Inflammatory macrophage treated with lipopolysaccharide for 4 hours (primary cell): ENCODE data around the gene TSHZ1.

Experiments
- DNase-seq: peaks from one replicate; pipeline ENCODE4 v3.0.0-alpha.2; 2020

The TSHZ1 gene

GRCh38 chr18:75249672-75250470 is 39.3 kb downstream of the TSHZ1 start:
- no peak for DNase-seq

DNA sequence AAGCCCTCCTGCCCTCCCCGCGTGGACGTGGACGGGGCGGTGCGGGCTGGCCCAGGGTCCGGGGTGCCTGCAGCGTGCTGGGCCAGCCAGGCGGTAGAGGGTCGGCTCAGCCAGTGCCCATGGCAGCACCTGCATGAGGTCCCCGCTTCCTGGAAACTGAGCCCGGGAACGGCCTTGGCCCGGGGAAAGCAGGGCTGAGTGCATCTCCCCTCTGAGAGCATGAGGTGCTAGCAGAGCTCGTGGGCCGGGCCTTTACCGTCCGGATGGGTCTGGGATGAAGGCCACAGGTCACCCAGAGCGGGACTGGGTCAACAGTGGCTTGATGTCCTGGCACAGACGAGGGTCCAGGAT is 39.8 kb downstream of the TSHZ1 start:
- no peak for DNase-seq

GRCh38 chr18:75251466-75251865 is 40.9 kb downstream of the TSHZ1 start:
- DNase-seq = no peak

- no peak for DNase-seq
Measured at GRCh38 chr18:75252136-75252535, 41.5 kb downstream of the TSHZ1 start.

GRCh38 chr18:75253043-75253442 is 42.4 kb downstream of the TSHZ1 start:
- no peak for DNase-seq

- DNase-seq = no peak
Measured at GRCh38 chr18:75253784-75254183, 43.2 kb downstream of the TSHZ1 start.

- DNase-seq = no peak
Measured at GRCh38 chr18:75255094-75255493, 44.5 kb downstream of the TSHZ1 start.

- peak; percentile 34 for DNase-seq
Measured at GRCh38 chr18:75256376-75256775, 45.8 kb downstream of the TSHZ1 start.

DNA sequence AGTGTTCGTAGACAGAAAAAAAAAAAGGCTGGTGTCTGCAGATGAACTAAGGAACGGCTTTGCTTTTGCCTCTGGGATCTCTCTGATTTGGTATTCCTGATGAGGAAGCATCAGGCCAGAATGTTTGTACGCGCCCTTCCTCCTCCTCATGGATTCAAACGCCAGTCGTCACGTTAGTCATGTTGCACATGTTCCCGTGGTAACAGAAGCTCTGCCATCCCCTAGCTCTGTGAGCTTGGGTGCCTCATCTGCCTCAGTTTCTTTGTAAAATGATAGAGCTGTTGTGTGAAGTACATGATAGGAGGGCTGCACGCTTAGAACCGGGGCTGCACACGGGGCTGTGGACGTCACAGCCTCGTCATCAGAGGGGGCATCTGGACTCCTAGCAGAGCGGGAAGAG is 47.0 kb downstream of the TSHZ1 start:
- no peak for DNase-seq

DNA sequence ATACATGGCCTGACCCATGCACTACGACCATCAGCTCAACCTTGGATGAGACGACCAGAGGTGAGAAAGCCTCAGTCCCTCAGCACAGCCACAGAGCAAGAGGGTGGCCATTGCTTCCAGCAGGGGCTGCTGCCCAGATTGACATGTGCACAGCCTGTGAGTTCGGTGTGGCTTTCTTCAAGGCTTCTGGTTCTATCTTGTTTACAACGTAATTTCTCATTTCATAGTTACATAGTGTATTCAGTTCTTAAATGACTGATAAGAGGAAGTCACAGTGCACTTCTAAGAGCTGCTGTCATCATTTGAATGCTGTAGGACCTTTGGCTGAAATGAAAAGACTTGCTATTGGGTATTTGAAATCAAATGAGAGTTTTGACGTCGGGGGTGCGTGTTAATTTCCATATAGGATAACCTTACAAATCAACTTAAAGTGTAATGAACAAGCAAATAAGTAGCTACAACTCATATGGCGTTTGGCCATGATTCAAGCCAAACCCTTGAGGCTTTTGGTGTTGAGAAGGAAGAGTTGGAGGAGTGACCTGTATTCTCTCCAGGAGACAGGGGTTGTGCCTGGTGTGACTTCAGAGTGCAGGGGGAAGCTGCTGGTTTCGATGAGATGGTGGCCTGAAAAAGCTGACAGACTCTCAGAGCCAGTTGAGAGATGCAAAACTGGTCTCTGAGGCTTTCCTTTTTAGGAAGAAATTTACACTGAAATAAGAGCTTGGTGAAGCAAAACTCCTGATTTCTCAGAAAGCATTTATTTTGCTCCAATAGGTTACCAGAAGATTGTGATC is 51.0 kb downstream of the TSHZ1 start:
- DNase-seq = peak; percentile 18

DNA sequence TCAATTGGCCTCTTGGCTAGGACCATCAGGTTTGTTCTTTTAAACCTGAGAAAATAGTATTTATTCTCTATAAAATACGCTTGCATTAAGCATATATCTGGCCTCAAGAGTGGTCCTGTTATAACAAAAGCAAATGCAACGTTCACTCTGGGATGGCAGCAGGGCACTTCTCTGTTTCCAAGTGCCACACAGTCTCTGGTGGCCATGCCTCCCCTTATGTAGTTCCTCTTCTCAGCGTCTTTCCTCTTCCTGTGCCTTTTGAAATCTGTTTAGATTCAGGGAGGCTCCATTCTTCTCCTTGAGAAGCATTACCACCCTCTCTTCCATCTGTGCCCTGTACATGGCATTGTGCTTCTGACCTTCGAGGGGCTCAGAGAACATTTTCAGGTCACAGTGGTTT is 51.9 kb downstream of the TSHZ1 start:
- peak; percentile 57 for DNase-seq

DNA sequence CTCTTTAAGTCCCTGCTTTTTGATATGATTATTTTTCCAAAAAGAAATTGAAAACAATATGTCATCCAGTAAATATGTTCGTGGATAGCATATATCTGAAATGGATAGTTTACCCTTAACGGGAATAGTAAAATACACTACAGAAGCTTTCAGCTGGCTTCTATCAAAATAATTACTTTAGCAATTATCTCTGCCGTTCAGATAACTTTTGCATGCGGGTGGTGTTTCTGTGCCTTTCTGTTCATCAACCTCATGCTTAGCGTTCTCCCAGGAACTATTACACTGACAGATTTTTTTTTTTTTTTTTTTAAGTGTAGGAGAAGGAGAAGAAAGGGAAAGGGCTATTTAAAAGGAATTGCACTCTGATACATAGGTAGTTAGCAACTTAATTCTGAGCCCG is 53.6 kb downstream of the TSHZ1 start:
- no peak for DNase-seq

GRCh38 chr18:75264926-75265597 is 54.5 kb downstream of the TSHZ1 start:
- no peak for DNase-seq

DNA sequence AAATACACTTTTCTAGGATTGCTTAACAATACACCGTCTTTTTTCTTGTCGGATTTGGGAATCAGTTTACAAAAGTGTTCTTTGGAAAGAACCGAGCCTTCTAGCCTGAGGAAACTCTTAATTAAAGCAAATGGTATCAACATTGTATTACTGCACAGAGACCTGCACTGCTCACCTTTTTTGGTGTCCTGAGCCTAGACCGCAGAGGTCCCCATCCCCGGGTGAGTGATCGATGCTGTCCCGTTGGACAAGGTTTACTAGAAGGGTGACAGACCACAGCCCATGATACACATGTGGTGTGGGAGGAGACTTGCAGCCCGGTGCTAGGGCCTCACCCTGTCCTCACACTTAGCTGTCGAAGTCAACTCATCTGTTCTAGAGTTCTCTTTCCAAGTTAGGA is 55.3 kb downstream of the TSHZ1 start:
- DNase-seq = no peak

GRCh38 chr18:75267643-75268363 is 57.2 kb downstream of the TSHZ1 start:
- peak; percentile 44 for DNase-seq

DNA sequence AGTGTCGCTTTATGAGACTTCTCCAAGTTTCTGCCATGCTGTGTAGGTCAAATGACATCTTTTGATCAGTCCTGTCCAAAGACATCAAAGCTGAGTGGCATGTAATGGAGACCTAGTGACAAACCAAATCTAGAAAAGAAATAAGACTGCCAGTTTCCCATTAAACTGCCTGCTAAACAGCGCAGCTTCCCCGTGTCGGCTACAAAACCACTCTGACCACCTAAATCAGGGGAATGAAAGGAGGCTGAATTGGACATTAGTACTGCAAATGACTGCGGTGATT is 57.7 kb downstream of the TSHZ1 start:
- no peak for DNase-seq

DNA sequence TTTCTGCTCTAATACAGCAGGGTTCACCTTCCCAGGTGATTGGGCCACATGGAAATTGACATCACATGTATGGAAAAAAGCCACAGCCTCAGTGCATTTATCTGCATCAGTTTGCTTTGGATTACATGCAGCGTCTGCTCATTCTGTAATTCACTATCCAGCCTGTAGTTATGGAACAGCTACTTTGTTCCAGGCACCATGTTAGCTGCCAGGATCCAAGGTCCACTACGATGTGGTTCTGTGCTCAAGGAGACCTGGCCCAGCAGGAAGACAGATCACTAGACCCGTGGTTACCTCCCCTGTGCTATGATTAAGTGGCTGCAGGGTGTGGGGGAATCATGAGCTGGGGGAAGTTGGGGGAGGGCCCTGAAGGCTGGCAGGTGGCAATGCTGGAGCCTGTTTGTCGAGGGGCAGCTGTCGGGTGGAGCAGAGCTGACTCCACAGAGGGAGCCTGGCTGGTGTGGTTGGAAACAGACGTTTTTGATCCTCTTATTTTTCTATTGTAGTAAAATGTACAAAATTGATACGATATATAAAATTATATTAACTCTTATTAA is 58.6 kb downstream of the TSHZ1 start:
- DNase-seq = no peak

DNA sequence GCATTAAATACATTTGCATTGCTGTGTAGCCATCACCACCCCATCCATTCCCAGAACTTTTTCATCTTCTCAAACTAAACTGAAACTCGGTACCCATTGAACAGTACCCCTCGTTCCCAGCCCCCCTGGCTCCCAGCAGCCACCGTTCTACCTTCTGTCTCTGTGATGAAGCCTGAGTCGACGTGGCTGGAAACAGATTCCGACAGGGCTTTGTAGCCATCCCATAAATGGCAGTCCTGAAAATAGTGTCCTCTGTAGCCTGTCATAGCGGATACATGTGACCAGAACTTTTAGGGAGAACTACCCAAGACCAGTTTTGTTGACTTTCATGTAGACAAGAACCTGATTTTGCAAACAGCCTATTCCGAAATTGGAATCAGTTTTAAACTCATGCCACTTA is 59.1 kb downstream of the TSHZ1 start:
- no peak for DNase-seq

- no peak for DNase-seq
Measured at GRCh38 chr18:75271952-75272351, 61.4 kb downstream of the TSHZ1 start.

GRCh38 chr18:75273817-75274216 is 63.2 kb downstream of the TSHZ1 start:
- DNase-seq = no peak

DNA sequence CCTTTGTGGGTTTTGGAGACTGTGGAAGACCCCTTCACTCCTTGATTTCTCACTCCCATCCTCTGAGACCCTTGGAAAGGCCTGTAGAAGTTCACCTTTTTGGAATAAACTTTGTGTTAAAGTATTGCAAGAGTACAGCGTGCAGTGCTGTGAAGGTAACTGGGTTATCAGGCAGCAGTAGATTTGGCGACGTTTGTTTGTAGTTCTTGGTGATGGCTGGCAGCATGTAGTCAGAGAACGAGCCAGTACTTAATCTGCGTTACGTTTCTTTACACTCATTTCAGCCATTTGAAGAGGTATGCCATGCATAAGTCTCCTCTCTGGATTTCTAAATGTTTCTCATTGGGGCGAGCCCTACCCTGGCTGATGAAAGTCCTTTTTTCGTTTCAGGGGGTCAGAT is 64.6 kb downstream of the TSHZ1 start:
- DNase-seq = no peak

- DNase-seq = peak; percentile 20
Measured at GRCh38 chr18:75276818-75277609, 66.4 kb downstream of the TSHZ1 start.
